Mucosa of rectum (tissue), 2 donors: ENCODE measurements around the gene PAN3.
A peak's percentile ranks its signal among the peaks of the same experiment; 100 is the strongest.
"Not testable (repeated sequence)": the region's sequence is repeated elsewhere in the genome, so short reads cannot be mapped to it uniquely, and the experiment has no call there.

Source experiments
- H3K27ac ChIP-seq, 2 donors: one replicate each; pipeline ENCODE4 v1.7.0; 2013; ENCODE audit warnings: inconsistent platforms in 2 of 2, low read depth in 2 of 2, low read length in 2 of 2
- H3K27me3 ChIP-seq, 2 donors: one replicate each; pipeline ENCODE4 v1.7.0; 2013; ENCODE audit warnings: low read length in 2 of 2; ENCODE audit not compliant: control insufficient read depth in 2 of 2, insufficient read depth in 2 of 2
- H3K36me3 ChIP-seq, 2 donors: one replicate each; pipeline ENCODE4 v1.7.0; 2013; ENCODE audit warnings: low read length in 2 of 2; ENCODE audit not compliant: control insufficient read depth in 2 of 2, insufficient read depth in 2 of 2
- H3K4me1 ChIP-seq, 2 donors: one replicate each; pipeline ENCODE4 v1.7.0; 2013; ENCODE audit warnings: low read length in 2 of 2, mild to moderate bottlenecking in 1 of 2; ENCODE audit not compliant: control insufficient read depth in 2 of 2, insufficient read depth in 2 of 2
- H3K4me3 ChIP-seq, 2 donors: one replicate each; pipeline ENCODE4 v1.7.0; 2013; ENCODE audit warnings: low read length in 2 of 2
- H3K9ac ChIP-seq, 2 donors: one replicate each; pipeline ENCODE4 v1.7.0; 2013; ENCODE audit warnings: low read length in 2 of 2, low read depth in 1 of 2, mild to moderate bottlenecking in 1 of 2
- H3K9me3 ChIP-seq, 2 donors: one replicate each; pipeline ENCODE4 v1.7.0; 2013; ENCODE audit warnings: low read length in 2 of 2; ENCODE audit not compliant: control insufficient read depth in 2 of 2
- donor health status: healthy.
- donor health status: Normal muscosa, but diverticular disease.

The PAN3 gene

GRCh38 chr13:28138012-28138755 lies at the start of gene PAN3:
Gene PAN3, plus strand, starts transcription at chr13:28138545. Its CDS starts 113 bp downstream, at chr13:28138658.
- Histone ChIP-seq H3K36me3 (no peaks in the 10 kb centered on the region), H3K9ac (peak within 1 kb of the TSS; percentile 86 to 93), H3K27me3 (no peaks in the 10 kb centered on the region), H3K4me3 (peak within 1 kb of the TSS; percentile 94 to 95), H3K27ac (peak within 1 kb of the TSS; percentile 96 to 99), H3K9me3 (no peaks in the 10 kb centered on the region), H3K4me1 (peaks cover 10 to 16% of the 10 kb centered on the region in 2 donors)

GRCh38 chr13:28089065-28089464 lies 49.3 kb upstream of the PAN3 start:
- no peak overlapping the region for H3K27ac ChIP-seq
- no peak overlapping the region for H3K4me3 ChIP-seq
- H3K9me3 ChIP-seq, result no peaks in the 10 kb centered on the region
- H3K27me3 ChIP-seq, result no peaks in the 10 kb centered on the region
- no peaks in the 10 kb centered on the region for H3K36me3 ChIP-seq
- no peak overlapping the region for H3K9ac ChIP-seq
- H3K4me1 ChIP-seq, result no peaks in the 10 kb centered on the region

- Histone ChIP-seq H3K27ac (no peak overlapping the region), H3K4me1 (no peaks in the 10 kb centered on the region), H3K27me3 (peaks cover under 1 to 4% of the 10 kb centered on the region in 2 donors), H3K4me3 (no peak overlapping the region), H3K36me3 (no peaks in the 10 kb centered on the region), H3K9ac (no peak overlapping the region), H3K9me3 (no peaks in the 10 kb centered on the region)
Measured at GRCh38 chr13:28092431-28092830, 45.9 kb upstream of the PAN3 start.

GRCh38 chr13:28093881-28094280 lies 44.5 kb upstream of the PAN3 start:
- Histone ChIP-seq H3K36me3 (no peaks in the 10 kb centered on the region), H3K27ac (no peak overlapping the region), H3K9ac (no peak overlapping the region), H3K4me1 (no peaks in the 10 kb centered on the region), H3K4me3 (no peak overlapping the region), H3K9me3 (peaks cover 4% of the 10 kb centered on the region in 2 donors), H3K27me3 (peaks cover 11% of the 10 kb centered on the region in 2 donors)

- Histone ChIP-seq H3K27ac (no peak overlapping the region), H3K9me3 (peaks cover 4% of the 10 kb centered on the region in 2 donors), H3K9ac (no peak overlapping the region), H3K4me1 (no peaks in the 10 kb centered on the region), H3K36me3 (no peaks in the 10 kb centered on the region), H3K4me3 (no peak overlapping the region), H3K27me3 (peaks cover 13 to 15% of the 10 kb centered on the region in 2 donors)
Measured at GRCh38 chr13:28094306-28094705, 44.0 kb upstream of the PAN3 start.

- H3K27ac ChIP-seq, result no peak overlapping the region
- peaks cover 4% of the 10 kb centered on the region in 2 donors for H3K9me3 ChIP-seq
- H3K4me3 ChIP-seq, result no peak overlapping the region
- no peaks in the 10 kb centered on the region for H3K36me3 ChIP-seq
- H3K27me3 ChIP-seq, result peaks cover 26 to 38% of the 10 kb centered on the region in 2 donors
- no peak overlapping the region for H3K9ac ChIP-seq
- H3K4me1 ChIP-seq, result peaks cover 0 to 7% of the 10 kb centered on the region in 2 donors
Measured at GRCh38 chr13:28097503-28097902, 40.8 kb upstream of the PAN3 start.

GRCh38 chr13:28099396-28100149 lies 38.8 kb upstream of the PAN3 start:
- H3K9ac ChIP-seq, result no peak overlapping the region
- peaks cover 0 to 7% of the 10 kb centered on the region in 2 donors for H3K4me1 ChIP-seq
- peak overlapping the region; percentile 37 to 39 for H3K4me3 ChIP-seq
- H3K9me3 ChIP-seq, result peaks cover 4% of the 10 kb centered on the region in 2 donors
- H3K27ac ChIP-seq, result no peak overlapping the region
- H3K27me3 ChIP-seq, result peaks cover 26 to 41% of the 10 kb centered on the region in 2 donors
- no peaks in the 10 kb centered on the region for H3K36me3 ChIP-seq

- H3K27me3 ChIP-seq, result peaks cover 26 to 41% of the 10 kb centered on the region in 2 donors
- H3K36me3 ChIP-seq, result no peaks in the 10 kb centered on the region
- H3K9ac ChIP-seq, result no peak within 1 kb of the TSS
- peaks cover 4% of the 10 kb centered on the region in 2 donors for H3K9me3 ChIP-seq
- peak within 1 kb of the TSS; percentile 39 to 41 for H3K4me3 ChIP-seq
- no peak within 1 kb of the TSS for H3K27ac ChIP-seq
- peaks cover 0 to 7% of the 10 kb centered on the region in 2 donors for H3K4me1 ChIP-seq
Measured at GRCh38 chr13:28100150-28101121, 37.9 kb upstream of the PAN3 start, which contains the start of gene FLT3. Gene FLT3, minus strand, starts transcription at chr13:28100576. Its CDS starts 66 bp downstream, at chr13:28100510.

GRCh38 chr13:28101886-28102285 lies 36.5 kb upstream of the PAN3 start:
- peaks cover 26 to 39% of the 10 kb centered on the region in 2 donors for H3K27me3 ChIP-seq
- H3K27ac ChIP-seq, H3K4me3 ChIP-seq, H3K9ac ChIP-seq, H3K4me1 ChIP-seq, H3K36me3 ChIP-seq, H3K9me3 ChIP-seq: not testable (repeated sequence)
